Pancreas (tissue), 10 donors: Measurements from ENCODE around the gene WDR75. TPM values are rescaled to one million over a fixed set of nuclear protein-coding genes. Genes with fewer than 3 reads are reported as not detected.
A peak's percentile ranks its signal among the peaks of the same experiment; 100 is the strongest.

Experiments
- ATAC-seq, 4 donors: fragments of 200-7000 bp; cut with Tn5 transposase; one replicate each; pipeline versions ENCODE4 v1.8.0 to v1.9.1; 2020; ENCODE audit warnings: mild to moderate bottlenecking in 4 of 4, moderate library complexity in 4 of 4
- DNase-seq, 6 donors: peaks; one replicate each; pipeline ENCODE4 v3.0.0-alpha.2; 2020
- FAIRE-seq: peaks from 2 replicates; lab custom pipeline; 2012; peaks lifted over from hg19 to GRCh38; lab: Jason Lieb, UNC
- H3K27ac ChIP-seq, 4 donors: fragments of 200-600 bp; sonication (generic); 1 replicate in 3 of 4; 2 replicates in 1 of 4; pipeline versions ENCODE4 v1.5.0 to v1.8.0; 2020
- H3K27me3 ChIP-seq, 4 donors: fragments of 200-600 bp; one replicate each; pipeline ENCODE4 v1.8.0; 2021
- H3K36me3 ChIP-seq, 3 donors: fragments of 200-600 bp; sonication (generic) in 1 of 3; one replicate each; pipeline versions ENCODE4 v1.5.0 to v1.8.0; 2020 to 2021
- H3K4me1 ChIP-seq, 3 donors: fragments of 200-600 bp; one replicate each; pipeline ENCODE4 v1.8.0; 2021
- H3K4me3 ChIP-seq, 4 donors: fragments of 200-600 bp; sonication (generic) in 2 of 4; one replicate each; pipeline versions ENCODE4 v1.5.0 to v1.8.0; 2020 to 2021
- H3K9me3 ChIP-seq, 4 donors: fragments of 200-600 bp; one replicate each; pipeline ENCODE4 v1.8.0; 2021
- WGBS, 2 donors: extraction: QIAGEN DNeasy Blood & Tissue Kit; methylation state at CpG; one replicate each; pipeline ENCODE4 v1.1.7; 2013; 5-methylcytosine and 5-hydroxymethylcytosine counted together
- intact Hi-C, 3 donors: fragments of 100-400 bp; cut with DNase I; formaldehyde crosslinking; loops; one replicate each; pipeline versions ENCODE4 v1.11.1 to v1.14.2; 2022
- polyA plus RNA-seq, 2 donors: library from polyadenylated mRNA; stranded (reverse); fragments of 200-250 nt; gene quantifications; one replicate each; pipeline ENCODE4 v1.2.3, GENCODE V29; 2013
- total RNA-seq, 6 donors: library from RNA; stranded (reverse); fragmentation: NEBNext Ultra II Directional in 4 of 6; extraction: Animal tissue kit (Norgen Biotek cat#: 25700) in 4 of 6; gene quantifications; one replicate each; pipeline versions ENCODE4 v1.2.1 to v1.2.4, GENCODE V29; 2021 to 2023
- TF ChIP-seq, protein P1 (sequence below), 4 donors: fragments of 200-600 bp; sonication (generic) in 3 of 4; IDR thresholded peaks; one replicate each; pipeline versions ENCODE4 v1.5.0 to v1.8.0; 2021; ENCODE audit warnings: antibody characterized with exemption in 4 of 4
- donor health status: healthy with polysubstance abuse.
- donor health status: DM: no; HTN: no; CAD: no; lungs with moderate emphysema.
- donor health status: DM: no; HTN: no; CAD: no.
- donor health status: control.
- donor health status: control.
- donor health status: Bipolar disorder and iron deficiency.
- donor health status: DM: yes; HTN: yes; CAD: no.
- donor health status: DM: no; HTN: no; CAD: no.
- donor health status: DM: no; HTN: no; CAD: no.
- donor health status: DM: yes; HTN: yes; CAD: no.

The WDR75 gene
- total and polyA plus RNA-seq, 8 donors: 11.3 to 20.9 (median 14.7) TPM

DNA sequence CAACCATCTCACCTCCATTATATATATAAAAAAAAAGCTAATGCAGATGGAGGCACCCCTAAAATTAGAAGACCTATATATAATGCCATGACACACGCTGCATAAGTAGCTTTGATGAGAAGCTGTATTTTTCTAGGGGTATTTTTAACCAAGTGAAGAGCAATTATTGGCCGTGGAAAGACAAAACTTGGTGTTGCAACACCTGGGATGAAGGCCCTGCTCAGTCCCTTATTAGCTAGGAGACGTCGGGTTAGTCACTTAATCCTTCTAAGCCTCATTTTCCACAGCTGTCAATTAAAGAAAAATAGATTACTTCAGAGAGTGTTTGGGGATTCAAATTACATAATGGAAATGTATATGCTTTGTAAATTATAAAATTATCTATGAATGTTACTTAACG is 63.0 kb downstream of the WDR75 start:
- no peak for DNase-seq
- no peaks in the 10 kb centered on the region for H3K4me1 ChIP-seq
- no peaks in the 10 kb centered on the region for H3K36me3 ChIP-seq
- no peak for ATAC-seq
- no peak overlapping the region for H3K4me3 ChIP-seq
- FAIRE-seq: no peak
- WGBS, 2 donors: 84 to 87% methylated on average over 5 of the region's 5 CpGs
- intact Hi-C loops: no loop called here
- no peaks in the 10 kb centered on the region for H3K27me3 ChIP-seq
- no peaks in the 10 kb centered on the region for H3K9me3 ChIP-seq
- TF ChIP-seq, protein P1, sequence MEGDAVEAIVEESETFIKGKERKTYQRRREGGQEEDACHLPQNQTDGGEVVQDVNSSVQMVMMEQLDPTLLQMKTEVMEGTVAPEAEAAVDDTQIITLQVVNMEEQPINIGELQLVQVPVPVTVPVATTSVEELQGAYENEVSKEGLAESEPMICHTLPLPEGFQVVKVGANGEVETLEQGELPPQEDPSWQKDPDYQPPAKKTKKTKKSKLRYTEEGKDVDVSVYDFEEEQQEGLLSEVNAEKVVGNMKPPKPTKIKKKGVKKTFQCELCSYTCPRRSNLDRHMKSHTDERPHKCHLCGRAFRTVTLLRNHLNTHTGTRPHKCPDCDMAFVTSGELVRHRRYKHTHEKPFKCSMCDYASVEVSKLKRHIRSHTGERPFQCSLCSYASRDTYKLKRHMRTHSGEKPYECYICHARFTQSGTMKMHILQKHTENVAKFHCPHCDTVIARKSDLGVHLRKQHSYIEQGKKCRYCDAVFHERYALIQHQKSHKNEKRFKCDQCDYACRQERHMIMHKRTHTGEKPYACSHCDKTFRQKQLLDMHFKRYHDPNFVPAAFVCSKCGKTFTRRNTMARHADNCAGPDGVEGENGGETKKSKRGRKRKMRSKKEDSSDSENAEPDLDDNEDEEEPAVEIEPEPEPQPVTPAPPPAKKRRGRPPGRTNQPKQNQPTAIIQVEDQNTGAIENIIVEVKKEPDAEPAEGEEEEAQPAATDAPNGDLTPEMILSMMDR (IDR thresholded peaks at IDR 0.05): no peak
- no peak overlapping the region for H3K27ac ChIP-seq

DNA sequence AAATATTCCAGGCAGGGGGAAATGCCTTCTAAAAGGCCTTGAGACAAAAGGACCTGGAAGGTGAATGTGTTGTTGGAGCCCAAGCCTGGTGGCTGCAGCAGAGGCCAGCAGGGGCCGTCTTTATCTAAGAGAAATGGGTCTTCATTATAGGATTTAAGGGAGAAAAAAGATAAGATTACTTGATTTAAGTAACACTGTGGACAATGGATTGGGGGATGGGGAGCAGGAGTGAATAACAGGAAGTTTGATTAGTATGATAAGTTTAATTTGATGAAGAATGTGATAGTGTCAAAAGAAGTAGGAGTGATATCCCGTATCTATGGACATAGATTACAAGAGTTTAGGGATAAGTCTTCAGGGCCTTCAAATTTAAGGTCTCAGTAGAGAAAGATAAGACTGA is 64.2 kb downstream of the WDR75 start:
- 72 to 74% methylated on average over 2 of the region's 2 CpGs for WGBS, 2 donors
- H3K9me3 ChIP-seq: no peaks in the 10 kb centered on the region
- FAIRE-seq: no peak
- DNase-seq: no peak
- no peak overlapping the region for H3K27ac ChIP-seq
- no peak for ATAC-seq
- intact Hi-C loops: no loop called here
- no peaks in the 10 kb centered on the region for H3K4me1 ChIP-seq
- no peaks in the 10 kb centered on the region for H3K27me3 ChIP-seq
- no peaks in the 10 kb centered on the region for H3K36me3 ChIP-seq
- no peak overlapping the region for H3K4me3 ChIP-seq
- TF ChIP-seq, protein P1 (IDR thresholded peaks at IDR 0.05): no peak

DNA sequence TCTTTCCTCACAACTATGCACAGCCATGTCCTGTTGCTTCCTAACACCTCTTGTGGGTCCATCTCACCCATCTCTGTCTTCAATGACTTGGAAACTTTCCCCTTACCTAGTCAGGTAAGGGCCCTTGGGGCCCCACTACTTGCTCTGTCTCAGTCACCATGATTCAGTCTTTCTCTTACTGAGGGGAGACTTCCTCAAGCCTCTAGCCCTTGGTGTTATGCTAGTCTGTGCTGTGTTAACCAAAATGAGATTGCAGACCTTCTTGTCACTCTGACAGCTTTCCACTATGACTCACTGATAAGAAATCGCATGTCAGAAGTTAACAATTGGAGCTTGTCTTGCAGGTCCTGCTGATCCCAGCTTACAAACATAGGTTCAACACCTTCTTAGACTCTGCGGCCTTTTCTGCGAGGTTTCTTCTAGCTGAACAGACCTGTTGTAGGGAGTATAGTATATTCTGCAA is 65.3 kb downstream of the WDR75 start:
- H3K27me3 ChIP-seq: no peaks in the 10 kb centered on the region
- ATAC-seq: peak in 3 of 4 donors; percentile 58 to 80 (median 79)
- TF ChIP-seq, protein P1 (IDR thresholded peaks at IDR 0.05): no peak
- no peak overlapping the region for H3K4me3 ChIP-seq
- no peak for DNase-seq
- H3K9me3 ChIP-seq: no peaks in the 10 kb centered on the region
- FAIRE-seq: no peak
- H3K27ac ChIP-seq: peak overlapping the region in 1 of 4 donors; percentile 34
- H3K36me3 ChIP-seq: no peaks in the 10 kb centered on the region
- intact Hi-C loops: no loop called here
- 53 to 56% methylated on average over 3 of the region's 3 CpGs for WGBS, 2 donors
- H3K4me1 ChIP-seq: no peaks in the 10 kb centered on the region

DNA sequence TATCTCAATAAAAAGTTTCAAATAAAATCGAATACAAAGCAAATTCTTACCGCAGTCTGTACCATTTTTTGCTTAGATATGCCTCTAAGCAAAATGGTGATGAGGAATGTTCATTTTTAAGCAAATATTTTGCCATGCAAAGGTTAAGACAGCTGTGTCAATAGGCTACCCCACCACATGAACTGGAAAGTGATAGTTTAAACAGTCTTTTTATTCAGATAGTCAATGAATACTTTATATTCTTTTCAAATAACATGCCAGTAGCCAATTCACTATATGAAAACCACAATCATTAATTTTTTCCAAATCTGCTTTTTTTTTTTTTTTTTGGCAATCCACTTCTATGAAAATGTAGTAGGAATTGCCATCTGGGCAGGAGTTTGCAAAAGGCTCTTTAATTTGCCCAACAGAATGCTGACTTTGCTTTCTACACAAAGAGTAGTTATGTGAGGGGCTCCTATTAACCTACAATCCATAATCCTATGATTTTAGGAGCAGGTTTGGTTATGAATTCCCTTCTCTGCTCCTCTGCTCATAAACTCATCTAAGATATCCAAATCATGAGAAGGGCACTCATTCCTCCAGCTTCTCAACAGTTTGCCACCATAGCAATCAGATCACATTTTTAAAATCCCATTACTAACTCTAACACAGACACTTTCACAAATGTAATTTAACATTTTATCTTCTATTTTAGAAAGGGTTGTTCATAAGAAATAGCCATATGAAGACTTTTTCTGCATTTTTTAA is 70.1 kb downstream of the WDR75 start:
- Histone ChIP-seq H3K27ac (no peak overlapping the region), H3K4me3 (no peak overlapping the region), H3K27me3 (no peaks in the 10 kb centered on the region), H3K9me3 (no peaks in the 10 kb centered on the region), H3K36me3 (no peaks in the 10 kb centered on the region), H3K4me1 (no peaks in the 10 kb centered on the region)
- intact Hi-C loops: no loop called here
- 64 to 70% methylated on average over 2 of the region's 2 CpGs for WGBS, 2 donors
- FAIRE-seq (peak; percentile 49), ATAC-seq (no peak), DNase-seq (no peak)
- TF ChIP-seq, protein P1 (IDR thresholded peaks at IDR 0.05): no peak

DNA sequence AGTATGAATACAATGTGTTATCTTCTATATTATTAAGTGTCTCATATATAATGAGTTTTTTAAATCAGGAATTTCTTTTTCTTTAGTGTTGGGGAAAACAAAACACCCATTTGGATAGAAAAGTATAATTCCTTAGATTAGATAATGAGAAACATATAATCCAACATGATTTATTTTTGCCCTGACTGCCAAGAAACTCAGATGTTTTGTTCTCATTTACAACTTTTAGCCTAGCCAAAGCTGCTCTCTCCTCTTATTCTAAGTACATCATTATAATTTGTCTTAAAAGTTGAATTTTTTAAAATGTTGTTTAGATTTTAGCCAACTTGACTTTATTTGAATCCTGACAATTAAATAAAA is 70.7 kb downstream of the WDR75 start:
- intact Hi-C loops: no loop called here
- no peak for ATAC-seq
- no peaks in the 10 kb centered on the region for H3K27me3 ChIP-seq

More for the DNA sequence above, 70.7 kb downstream of the WDR75 start:
- TF ChIP-seq, protein P1 (IDR thresholded peaks at IDR 0.05): no peak
- FAIRE-seq (no peak), DNase-seq (no peak)
- Histone ChIP-seq H3K27ac (no peak overlapping the region), H3K4me1 (no peaks in the 10 kb centered on the region), H3K36me3 (no peaks in the 10 kb centered on the region), H3K4me3 (no peak overlapping the region), H3K9me3 (no peaks in the 10 kb centered on the region)
